ENCODE measurements around the gene FNBP1L.
A peak's percentile ranks its signal among the peaks of the same experiment; 100 is the strongest.

The FNBP1L gene

DNA sequence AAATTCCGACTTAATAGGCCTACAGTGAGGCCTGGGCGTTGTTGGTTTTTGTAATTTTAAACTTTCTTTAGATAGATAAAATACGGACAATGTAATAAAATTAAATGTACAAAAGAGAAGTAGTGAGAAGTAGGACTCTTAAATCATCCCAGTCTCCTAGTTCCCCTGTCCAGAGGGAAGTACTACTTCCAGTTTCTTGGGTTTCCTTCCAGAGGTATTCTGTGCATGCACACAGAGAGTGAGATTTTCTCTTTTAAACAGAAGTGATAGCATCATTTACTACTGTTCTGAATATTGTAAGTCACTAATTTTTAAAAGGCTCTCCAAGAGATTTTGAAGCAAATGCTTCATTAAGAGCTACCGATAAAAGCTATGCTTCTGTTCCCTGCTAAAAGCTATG is 7.2 kb upstream of the FNBP1L start:
- no peak for FAIRE-seq
- no peak for TF ChIP-seq POLR2AphosphoS5 (IDR thresholded peaks at IDR 0.05; ENCODE audit: low read depth, low read length)
- no peak for TF ChIP-seq POLR2A (IDR thresholded peaks at IDR 0.05; ENCODE audit: low read depth, low read length)
- TF ChIP-seq TAF1 (IDR thresholded peaks at IDR 0.05; ENCODE audit: low read depth, low read length): no peak
- TF ChIP-seq POU2F2 (IDR thresholded peaks at IDR 0.05; ENCODE audit: low read depth, low read length): no peak
- TF ChIP-seq SPI1 (IDR thresholded peaks at IDR 0.05; ENCODE audit: low read depth, low read length): no peak
- TF ChIP-seq PAX5 (IDR thresholded peaks at IDR 0.05; ENCODE audit: insufficient read depth, low read length, severe bottlenecking): no peak
- no peak for DNase-seq (ENCODE audit: insufficient read length, low spot score)

GRCh38 chr1:93441589-93441988 is 6.3 kb upstream of the FNBP1L start:
- DNase-seq (ENCODE audit: insufficient read length, low spot score) (no peak), FAIRE-seq (no peak)
- no peak for TF ChIP-seq SPI1 (IDR thresholded peaks at IDR 0.05; ENCODE audit: low read depth, low read length)
- no peak for TF ChIP-seq POLR2AphosphoS5 (IDR thresholded peaks at IDR 0.05; ENCODE audit: low read depth, low read length)
- TF ChIP-seq POLR2A (IDR thresholded peaks at IDR 0.05; ENCODE audit: low read depth, low read length): no peak
- no peak for TF ChIP-seq POU2F2 (IDR thresholded peaks at IDR 0.05; ENCODE audit: low read depth, low read length)
- TF ChIP-seq TAF1 (IDR thresholded peaks at IDR 0.05; ENCODE audit: low read depth, low read length): no peak
- no peak for TF ChIP-seq PAX5 (IDR thresholded peaks at IDR 0.05; ENCODE audit: insufficient read depth, low read length, severe bottlenecking)

- no peak for DNase-seq (ENCODE audit: insufficient read length, low spot score)
- TF ChIP-seq POLR2A (IDR thresholded peaks at IDR 0.05; ENCODE audit: low read depth, low read length): no peak
- no peak for TF ChIP-seq TAF1 (IDR thresholded peaks at IDR 0.05; ENCODE audit: low read depth, low read length)
- no peak for TF ChIP-seq POLR2AphosphoS5 (IDR thresholded peaks at IDR 0.05; ENCODE audit: low read depth, low read length)
- TF ChIP-seq PAX5 (IDR thresholded peaks at IDR 0.05; ENCODE audit: insufficient read depth, low read length, severe bottlenecking): no peak
- TF ChIP-seq SPI1 (IDR thresholded peaks at IDR 0.05; ENCODE audit: low read depth, low read length): no peak
- TF ChIP-seq POU2F2 (IDR thresholded peaks at IDR 0.05; ENCODE audit: low read depth, low read length): no peak
- no peak for FAIRE-seq
These were observed 5.8 kb upstream of the FNBP1L start for GRCh38 chr1:93442008-93442666.

- DNase-seq (ENCODE audit: insufficient read length, low spot score) (no peak), FAIRE-seq (no peak)
- TF ChIP-seq POLR2A (IDR thresholded peaks at IDR 0.05; ENCODE audit: low read depth, low read length) (no peak), PAX5 (IDR thresholded peaks at IDR 0.05; ENCODE audit: insufficient read depth, low read length, severe bottlenecking) (no peak), TAF1 (IDR thresholded peaks at IDR 0.05; ENCODE audit: low read depth, low read length) (no peak), POLR2AphosphoS5 (IDR thresholded peaks at IDR 0.05; ENCODE audit: low read depth, low read length) (no peak), SPI1 (IDR thresholded peaks at IDR 0.05; ENCODE audit: low read depth, low read length) (no peak), POU2F2 (IDR thresholded peaks at IDR 0.05; ENCODE audit: low read depth, low read length) (no peak)
These were observed 5.2 kb upstream of the FNBP1L start for GRCh38 chr1:93442741-93443140.

GRCh38 chr1:93443454-93443853 is 4.5 kb upstream of the FNBP1L start:
- DNase-seq (ENCODE audit: insufficient read length, low spot score): no peak
- TF ChIP-seq SPI1 (IDR thresholded peaks at IDR 0.05; ENCODE audit: low read depth, low read length) (no peak), POLR2AphosphoS5 (IDR thresholded peaks at IDR 0.05; ENCODE audit: low read depth, low read length) (no peak), PAX5 (IDR thresholded peaks at IDR 0.05; ENCODE audit: insufficient read depth, low read length, severe bottlenecking) (no peak), POU2F2 (IDR thresholded peaks at IDR 0.05; ENCODE audit: low read depth, low read length) (no peak), POLR2A (IDR thresholded peaks at IDR 0.05; ENCODE audit: low read depth, low read length) (no peak), TAF1 (IDR thresholded peaks at IDR 0.05; ENCODE audit: low read depth, low read length) (no peak)
- FAIRE-seq: no peak

- no peak for TF ChIP-seq TAF1 (IDR thresholded peaks at IDR 0.05; ENCODE audit: low read depth, low read length)
- no peak for TF ChIP-seq POLR2A (IDR thresholded peaks at IDR 0.05; ENCODE audit: low read depth, low read length)
- TF ChIP-seq SPI1 (IDR thresholded peaks at IDR 0.05; ENCODE audit: low read depth, low read length): no peak
- no peak for TF ChIP-seq POU2F2 (IDR thresholded peaks at IDR 0.05; ENCODE audit: low read depth, low read length)
- TF ChIP-seq PAX5 (IDR thresholded peaks at IDR 0.05; ENCODE audit: insufficient read depth, low read length, severe bottlenecking): no peak
- no peak for TF ChIP-seq POLR2AphosphoS5 (IDR thresholded peaks at IDR 0.05; ENCODE audit: low read depth, low read length)
- no peak for DNase-seq (ENCODE audit: insufficient read length, low spot score)
- no peak for FAIRE-seq
These were observed 974 bp upstream of the FNBP1L start for GRCh38 chr1:93446837-93447451.

DNA sequence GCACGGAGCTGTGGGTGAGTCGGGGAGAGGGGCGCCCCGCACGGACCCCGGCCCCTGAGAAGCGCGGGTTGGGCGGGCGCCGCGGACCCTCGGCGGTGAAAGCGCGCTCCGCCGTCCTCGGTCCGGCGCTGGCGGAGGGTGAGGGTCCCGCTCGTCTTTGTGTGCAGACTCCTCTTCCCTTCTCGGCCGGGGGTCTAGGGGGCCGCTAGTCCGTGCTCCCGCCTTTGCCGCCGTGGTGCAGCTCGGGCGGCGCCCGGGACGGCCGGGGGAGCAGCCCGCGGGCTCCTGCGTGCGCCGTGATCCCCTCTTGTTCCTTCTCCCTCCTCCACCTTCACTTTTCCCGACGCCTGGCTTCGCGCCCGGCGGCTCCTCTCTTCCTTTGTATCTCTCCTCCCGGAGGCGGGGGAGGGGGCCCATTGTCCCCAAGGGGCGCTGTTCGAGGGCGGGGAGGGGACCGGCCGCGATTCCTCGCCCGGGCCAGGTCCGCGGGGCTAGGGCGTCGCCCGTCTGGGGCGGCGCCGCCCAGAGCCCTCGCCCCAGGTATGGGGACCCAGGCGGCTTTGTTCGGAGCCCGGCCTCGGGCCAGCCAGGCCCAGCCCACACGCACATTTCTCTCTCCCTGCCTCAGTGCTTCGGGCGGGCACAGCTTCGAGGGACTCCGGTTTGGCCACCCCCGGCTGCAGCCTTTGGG is 519 bp downstream of the FNBP1L start:
- no peak for FAIRE-seq

DNA sequence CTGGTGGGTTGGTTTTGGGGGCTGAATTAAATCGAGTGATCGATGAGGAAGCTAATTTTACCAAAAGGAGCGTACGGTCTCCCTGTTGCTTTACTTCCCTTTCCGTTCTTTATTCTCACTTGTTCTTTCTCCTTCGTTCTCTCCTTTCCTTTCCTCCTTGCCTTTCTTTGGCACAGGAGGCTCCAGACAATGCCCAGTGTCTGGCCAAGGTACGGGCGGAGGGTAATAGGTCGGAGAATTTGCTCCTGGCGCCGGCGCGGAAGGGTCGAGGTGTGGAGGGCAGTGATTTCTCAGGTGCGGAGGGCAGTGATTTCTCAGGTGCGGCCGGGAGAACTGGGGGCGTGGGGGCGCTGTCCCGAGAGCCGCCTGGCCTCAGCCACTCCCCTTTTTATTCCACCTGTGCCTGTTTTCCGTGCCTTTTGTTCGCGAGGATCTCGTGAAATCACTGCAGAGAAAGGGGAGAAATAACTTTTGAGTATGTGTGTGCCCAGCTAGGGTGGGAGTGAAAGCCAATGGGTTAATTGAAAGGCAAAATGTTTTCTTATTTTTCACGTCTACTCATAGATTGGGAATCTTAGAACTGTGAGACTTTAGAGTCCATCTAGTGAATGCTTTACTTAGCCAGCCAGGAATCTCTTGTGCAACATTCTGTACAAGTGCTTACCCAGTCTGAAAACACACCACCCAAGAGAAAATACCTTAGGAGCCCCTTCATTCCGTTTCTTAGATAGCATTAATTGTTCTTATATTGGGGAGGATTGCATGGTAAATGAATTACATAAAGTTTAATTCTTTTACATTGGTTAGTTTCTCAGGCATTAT is 1.3 kb downstream of the FNBP1L start:
- TF ChIP-seq POLR2A (IDR thresholded peaks at IDR 0.05; ENCODE audit: low read depth, low read length) (no peak), SPI1 (IDR thresholded peaks at IDR 0.05; ENCODE audit: low read depth, low read length) (no peak), PAX5 (IDR thresholded peaks at IDR 0.05; ENCODE audit: insufficient read depth, low read length, severe bottlenecking) (no peak), TAF1 (IDR thresholded peaks at IDR 0.05; ENCODE audit: low read depth, low read length) (no peak), POLR2AphosphoS5 (IDR thresholded peaks at IDR 0.05; ENCODE audit: low read depth, low read length) (no peak), POU2F2 (IDR thresholded peaks at IDR 0.05; ENCODE audit: low read depth, low read length) (no peak)
- no peak for FAIRE-seq
- no peak for DNase-seq (ENCODE audit: insufficient read length, low spot score)

More for the DNA sequence above, 519 bp downstream of the FNBP1L start:
- TF ChIP-seq TAF1 (IDR thresholded peaks at IDR 0.05; ENCODE audit: low read depth, low read length) (no peak), POU2F2 (IDR thresholded peaks at IDR 0.05; ENCODE audit: low read depth, low read length) (no peak), POLR2A (IDR thresholded peaks at IDR 0.05; ENCODE audit: low read depth, low read length) (no peak), POLR2AphosphoS5 (IDR thresholded peaks at IDR 0.05; ENCODE audit: low read depth, low read length) (no peak), PAX5 (IDR thresholded peaks at IDR 0.05; ENCODE audit: insufficient read depth, low read length, severe bottlenecking) (no peak), SPI1 (IDR thresholded peaks at IDR 0.05; ENCODE audit: low read depth, low read length) (no peak)
- peak; percentile 41 for DNase-seq (ENCODE audit: insufficient read length, low spot score)

Data from GM12891 (cell line).